RWPE2 (cell line): ENCODE measurements around the gene FHOD3.

ENCODE experiments used
- ATAC-seq: fragments of 200-7000 bp; cut with Tn5 transposase; 3 replicates; pipeline ENCODE4 v1.9.1; 2021; ENCODE audit warnings: low read depth
- DNase-seq: peaks from one replicate; pipeline ENCODE4 v3.0.0-alpha.2; 2020; ENCODE audit warnings: low spot score
- H3K27ac ChIP-seq: fragments of 450-650 bp; 2 replicates; pipeline ENCODE4 v1.5.1; 2017; ENCODE audit warnings: mild to moderate bottlenecking; ENCODE audit not compliant: poor library complexity, severe bottlenecking
- H3K27me3 ChIP-seq: fragments of 250-450 bp; sonication (Bioruptor Pico); 2 replicates; pipeline ENCODE4 v1.5.1; 2021; ENCODE audit warnings: mild to moderate bottlenecking, moderate library complexity; ENCODE audit not compliant: insufficient read depth, poor library complexity, severe bottlenecking
- H3K36me3 ChIP-seq: fragments of 250-450 bp; sonication (Bioruptor Pico); 2 replicates; pipeline ENCODE4 v1.5.1; 2020; ENCODE audit warnings: low read depth, mild to moderate bottlenecking, moderate library complexity
- H3K4me1 ChIP-seq: fragments of 250-450 bp; sonication (Bioruptor Pico); 2 replicates; pipeline ENCODE4 v1.5.1; 2021; ENCODE audit warnings: mild to moderate bottlenecking, moderate library complexity; ENCODE audit not compliant: insufficient read depth, poor library complexity, severe bottlenecking
- H3K4me3 ChIP-seq: fragments of 250-450 bp; sonication (Bioruptor Pico); 2 replicates; pipeline ENCODE4 v1.5.1; 2021; ENCODE audit warnings: mild to moderate bottlenecking, moderate library complexity; ENCODE audit not compliant: severe bottlenecking
- H3K9me3 ChIP-seq: fragments of 250-450 bp; sonication (Bioruptor Pico); 2 replicates; pipeline ENCODE4 v1.5.1; 2021; ENCODE audit warnings: mild to moderate bottlenecking, moderate library complexity; ENCODE audit not compliant: severe bottlenecking
- CTCF ChIP-seq: fragments of 450-650 bp; IDR thresholded peaks from one replicate; pipeline ENCODE4 v1.5.1; 2017; ENCODE audit warnings: mild to moderate bottlenecking, moderate library complexity; ENCODE audit not compliant: poor library complexity, severe bottlenecking

The FHOD3 gene

DNA sequence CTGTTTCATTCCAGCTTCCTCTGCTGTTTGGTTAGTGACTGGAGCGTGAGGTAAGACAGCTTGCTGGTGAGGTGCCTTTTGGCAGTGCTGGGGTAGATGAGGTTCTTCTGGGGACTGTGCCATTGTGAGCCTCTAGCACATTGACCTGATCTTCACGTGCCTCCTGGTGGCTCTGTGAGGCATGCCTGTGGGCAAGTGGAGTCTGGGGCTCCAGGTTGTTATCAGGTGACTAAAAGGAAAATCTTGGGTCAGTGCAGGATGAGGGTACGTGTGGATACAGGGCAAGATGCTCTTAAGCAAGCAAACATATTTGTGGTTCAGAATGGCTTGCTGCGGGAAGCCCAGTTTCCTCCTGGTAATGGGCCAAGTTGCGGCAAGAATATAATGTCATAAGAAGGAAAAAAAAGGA is 75.4 kb downstream of the FHOD3 start:
- Histone ChIP-seq H3K27ac (peak overlapping the region; percentile 65), H3K4me3 (no peak overlapping the region), H3K36me3 (no peaks in the 10 kb centered on the region), H3K9me3 (no peaks in the 10 kb centered on the region), H3K4me1 (peaks cover 27% of the 10 kb centered on the region), H3K27me3 (no peaks in the 10 kb centered on the region)
- DNase-seq (no peak), ATAC-seq (peak; percentile 91)
- peak; percentile 66 for TF ChIP-seq CTCF

DNA sequence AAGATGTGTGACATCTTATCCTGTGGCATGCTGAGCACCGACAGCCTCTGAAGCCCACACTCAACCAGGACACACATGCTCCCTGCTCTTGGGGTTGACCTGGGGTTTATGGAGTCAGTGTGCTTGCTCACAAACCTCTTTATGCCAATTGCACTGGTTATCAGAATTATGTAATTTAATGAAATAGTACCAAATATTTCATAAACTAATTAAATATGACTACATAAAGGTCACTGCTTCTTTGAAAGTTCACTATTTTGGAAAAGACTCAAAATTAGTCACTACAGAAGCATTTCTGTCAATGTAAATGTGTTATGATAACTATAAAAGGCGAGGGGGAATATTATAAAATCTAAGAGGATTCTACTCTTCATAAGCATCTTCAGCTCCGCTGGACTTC is 76.7 kb downstream of the FHOD3 start:
- H3K9me3 ChIP-seq = no peaks in the 10 kb centered on the region
- no peaks in the 10 kb centered on the region for H3K36me3 ChIP-seq
- no peak for DNase-seq
- TF ChIP-seq CTCF = no peak
- no peak overlapping the region for H3K4me3 ChIP-seq
- peak overlapping the region; percentile 65 for H3K27ac ChIP-seq
- no peak; the same call in 2 of the 3 replicates for ATAC-seq
- H3K4me1 ChIP-seq = peaks cover 27% of the 10 kb centered on the region
- H3K27me3 ChIP-seq = no peaks in the 10 kb centered on the region

- TF ChIP-seq CTCF = no peak
- Histone ChIP-seq H3K27ac (no peak overlapping the region), H3K9me3 (no peaks in the 10 kb centered on the region), H3K4me3 (no peak overlapping the region), H3K4me1 (peaks cover 27% of the 10 kb centered on the region), H3K27me3 (no peaks in the 10 kb centered on the region), H3K36me3 (no peaks in the 10 kb centered on the region)
- DNase-seq (no peak), ATAC-seq (no peak)
Observed at GRCh38 chr18:36375118-36375517, 77.6 kb downstream of the FHOD3 start.

DNA sequence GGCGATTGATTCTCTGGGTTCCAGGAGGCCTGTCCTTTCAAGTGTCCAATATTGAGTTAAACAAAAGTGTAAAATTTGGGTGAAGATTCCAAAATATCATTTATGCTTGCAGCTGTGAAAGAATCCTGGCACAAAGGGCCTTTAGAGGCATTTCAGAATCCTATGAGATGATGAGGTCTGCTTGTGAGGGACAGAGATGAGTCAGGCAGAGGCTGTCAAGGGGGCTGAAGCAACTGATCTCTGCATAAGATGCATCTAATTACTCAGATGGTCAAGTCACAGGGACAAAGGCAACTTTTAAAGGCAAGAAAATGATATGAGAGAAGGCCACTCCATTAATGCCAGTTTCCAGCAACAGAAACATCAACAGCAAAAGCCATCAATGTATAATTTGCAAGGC is 78.8 kb downstream of the FHOD3 start:
- Histone ChIP-seq H3K4me1 (peaks cover 27% of the 10 kb centered on the region), H3K27me3 (no peaks in the 10 kb centered on the region), H3K36me3 (no peaks in the 10 kb centered on the region), H3K4me3 (no peak overlapping the region), H3K27ac (no peak overlapping the region), H3K9me3 (no peaks in the 10 kb centered on the region)
- no peak for ATAC-seq
- no peak for TF ChIP-seq CTCF
- no peak for DNase-seq

DNA sequence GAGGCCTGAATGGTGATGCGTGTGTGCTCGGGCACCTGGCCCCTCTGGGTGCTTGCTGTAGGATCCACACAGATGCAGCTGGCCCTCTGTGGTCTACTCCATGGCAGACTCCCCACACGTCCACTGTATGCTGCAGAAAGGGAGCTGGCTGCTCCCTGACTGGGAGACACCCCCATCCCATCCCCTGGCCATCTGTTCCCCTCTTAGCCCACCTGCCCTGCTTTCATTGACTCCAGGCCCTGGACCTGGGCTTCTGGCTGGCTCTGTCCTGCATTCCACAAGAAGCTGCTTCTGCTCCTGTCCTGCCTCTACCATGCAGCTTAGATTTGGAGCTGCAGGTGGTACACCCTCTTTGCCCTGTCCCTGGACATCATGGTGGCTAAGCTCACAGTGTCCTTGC is 80.1 kb downstream of the FHOD3 start:
- Histone ChIP-seq H3K4me3 (no peak overlapping the region), H3K27ac (no peak overlapping the region), H3K27me3 (no peaks in the 10 kb centered on the region), H3K4me1 (peaks cover 20% of the 10 kb centered on the region), H3K36me3 (no peaks in the 10 kb centered on the region), H3K9me3 (no peaks in the 10 kb centered on the region)
- no peak for TF ChIP-seq CTCF
- DNase-seq (no peak), ATAC-seq (no peak)
